ENCODE measurements around the gene MOBP.

DNA sequence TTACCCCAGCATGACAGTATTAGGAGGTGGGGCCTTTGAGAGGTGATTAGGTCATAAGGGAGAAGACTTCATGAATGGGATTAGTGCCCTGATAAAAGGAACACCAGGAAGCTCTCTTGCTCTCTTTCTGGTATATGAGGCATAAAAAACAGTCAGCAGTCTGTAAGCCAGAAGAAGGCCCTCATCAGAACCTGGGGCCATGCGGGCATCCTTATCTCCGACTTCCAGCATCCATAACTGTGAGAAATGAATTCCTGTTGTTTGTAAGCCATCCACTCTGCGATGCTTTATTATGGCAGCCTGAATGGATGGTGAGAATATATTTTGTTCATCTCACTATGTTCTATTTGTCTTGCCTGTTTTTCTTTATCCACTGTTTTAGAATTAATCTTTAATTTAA, 17.7 kb upstream of the MOBP start:
- TF ChIP-seq POLR2A (IDR thresholded peaks at IDR 0.05; ENCODE audit: low read depth, low read length) (no peak), TAF1 (IDR thresholded peaks at IDR 0.05; ENCODE audit: borderline replicate concordance, low read depth, low read length) (no peak)

Measured in GM12892 (cell line).